ENCODE measurements around the gene RHBDD1. TPM values are rescaled to one million over a fixed set of nuclear protein-coding genes. Genes with fewer than 3 reads are reported as not detected.

RHBDD1 gene
- total RNA-seq, 1 donor from 2014 or later = 34.9 TPM

DNA sequence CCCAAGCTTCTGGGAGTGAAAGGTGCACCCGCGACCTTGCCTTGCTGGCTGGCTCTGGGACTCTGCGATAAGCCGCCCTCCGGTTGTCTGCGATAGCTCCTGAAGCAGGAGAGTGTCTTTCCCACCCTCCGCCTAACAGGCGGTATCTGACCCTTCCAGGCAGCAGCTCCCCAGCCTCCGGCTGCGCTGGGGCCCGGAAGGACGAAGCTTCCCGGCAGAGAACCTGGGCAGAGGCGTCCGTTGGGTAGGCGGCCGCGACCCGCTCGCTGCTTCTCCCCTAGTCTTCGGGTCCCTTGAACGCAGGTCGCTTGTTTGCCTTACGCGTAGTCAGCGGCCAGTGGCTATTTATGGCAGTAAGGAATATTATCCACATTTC lies 446 bp upstream of the RHBDD1 start:
- Mint-ChIP-seq H3K36me3 (peaks cover 8% of the 10 kb centered on the region), H3K27ac (peak overlapping the region; percentile 98), H3K9me3 (no peaks in the 10 kb centered on the region), H3K27me3 (no peaks in the 10 kb centered on the region), H3K4me1 (ENCODE audit: unreplicated experiment) (peaks cover 28% of the 10 kb centered on the region), H3K4me3 (peak overlapping the region; percentile 97)
- no peak for DNase-seq (ENCODE audit: extremely low spot score, unreplicated experiment)
- TF ChIP-seq, protein P1, sequence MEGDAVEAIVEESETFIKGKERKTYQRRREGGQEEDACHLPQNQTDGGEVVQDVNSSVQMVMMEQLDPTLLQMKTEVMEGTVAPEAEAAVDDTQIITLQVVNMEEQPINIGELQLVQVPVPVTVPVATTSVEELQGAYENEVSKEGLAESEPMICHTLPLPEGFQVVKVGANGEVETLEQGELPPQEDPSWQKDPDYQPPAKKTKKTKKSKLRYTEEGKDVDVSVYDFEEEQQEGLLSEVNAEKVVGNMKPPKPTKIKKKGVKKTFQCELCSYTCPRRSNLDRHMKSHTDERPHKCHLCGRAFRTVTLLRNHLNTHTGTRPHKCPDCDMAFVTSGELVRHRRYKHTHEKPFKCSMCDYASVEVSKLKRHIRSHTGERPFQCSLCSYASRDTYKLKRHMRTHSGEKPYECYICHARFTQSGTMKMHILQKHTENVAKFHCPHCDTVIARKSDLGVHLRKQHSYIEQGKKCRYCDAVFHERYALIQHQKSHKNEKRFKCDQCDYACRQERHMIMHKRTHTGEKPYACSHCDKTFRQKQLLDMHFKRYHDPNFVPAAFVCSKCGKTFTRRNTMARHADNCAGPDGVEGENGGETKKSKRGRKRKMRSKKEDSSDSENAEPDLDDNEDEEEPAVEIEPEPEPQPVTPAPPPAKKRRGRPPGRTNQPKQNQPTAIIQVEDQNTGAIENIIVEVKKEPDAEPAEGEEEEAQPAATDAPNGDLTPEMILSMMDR (conservative IDR thresholded peaks at IDR 0.05) = no peak

DNA sequence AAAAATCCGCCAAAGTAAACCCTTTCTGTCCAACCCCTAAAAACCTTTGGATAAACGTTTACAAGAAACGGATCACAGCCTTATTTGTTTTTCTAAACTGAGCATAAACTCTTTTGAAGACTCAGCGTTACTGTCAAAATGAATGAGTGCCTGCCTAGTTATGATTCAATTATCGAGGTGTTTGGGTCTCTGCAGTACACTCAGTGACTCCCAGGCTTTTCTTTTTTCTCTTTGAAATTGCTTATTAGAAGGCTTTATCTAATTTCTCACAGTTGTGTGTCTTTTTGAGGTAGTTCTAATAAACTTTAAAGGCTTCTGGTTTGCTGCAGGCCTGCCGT lies 663 bp downstream of the RHBDD1 start:
- peak overlapping the region; percentile 97 for H3K4me3 Mint-ChIP-seq
- H3K36me3 Mint-ChIP-seq = peaks cover 13% of the 10 kb centered on the region
- no peaks in the 10 kb centered on the region for H3K27me3 Mint-ChIP-seq
- no peak for DNase-seq (ENCODE audit: extremely low spot score, unreplicated experiment)
- TF ChIP-seq, protein P1 (conservative IDR thresholded peaks at IDR 0.05) = no peak
- H3K4me1 Mint-ChIP-seq (ENCODE audit: unreplicated experiment) = peaks cover 28% of the 10 kb centered on the region
- H3K27ac Mint-ChIP-seq = peak overlapping the region; percentile 98
- H3K9me3 Mint-ChIP-seq = no peaks in the 10 kb centered on the region

DNA sequence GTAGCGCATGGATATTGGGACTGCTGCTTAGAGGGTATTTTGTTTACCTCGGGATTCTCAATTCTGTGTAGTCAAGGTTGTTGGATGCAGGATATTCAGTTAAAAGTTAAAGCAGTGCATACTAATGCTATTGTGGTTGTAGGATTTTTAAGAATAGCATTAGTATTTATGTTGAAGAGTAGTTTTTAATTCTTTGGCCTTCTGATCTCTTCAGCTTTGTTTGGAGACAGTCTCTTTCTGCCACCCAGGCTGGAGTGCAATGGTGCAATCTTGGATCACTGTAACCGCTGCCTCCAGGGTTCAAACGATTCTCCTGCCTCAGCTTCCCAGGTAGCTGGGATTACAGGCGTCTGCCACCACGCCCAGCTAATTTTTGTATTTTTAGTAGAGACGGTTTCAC lies 1.5 kb downstream of the RHBDD1 start:
- DNase-seq (ENCODE audit: extremely low spot score, unreplicated experiment) = no peak
- H3K27ac Mint-ChIP-seq = peak overlapping the region; percentile 98
- TF ChIP-seq, protein P1 (conservative IDR thresholded peaks at IDR 0.05) = no peak
- H3K9me3 Mint-ChIP-seq = no peaks in the 10 kb centered on the region
- H3K4me1 Mint-ChIP-seq (ENCODE audit: unreplicated experiment) = peaks cover 28% of the 10 kb centered on the region
- peaks cover 19% of the 10 kb centered on the region for H3K36me3 Mint-ChIP-seq
- peak overlapping the region; percentile 97 for H3K4me3 Mint-ChIP-seq
- no peaks in the 10 kb centered on the region for H3K27me3 Mint-ChIP-seq

DNA sequence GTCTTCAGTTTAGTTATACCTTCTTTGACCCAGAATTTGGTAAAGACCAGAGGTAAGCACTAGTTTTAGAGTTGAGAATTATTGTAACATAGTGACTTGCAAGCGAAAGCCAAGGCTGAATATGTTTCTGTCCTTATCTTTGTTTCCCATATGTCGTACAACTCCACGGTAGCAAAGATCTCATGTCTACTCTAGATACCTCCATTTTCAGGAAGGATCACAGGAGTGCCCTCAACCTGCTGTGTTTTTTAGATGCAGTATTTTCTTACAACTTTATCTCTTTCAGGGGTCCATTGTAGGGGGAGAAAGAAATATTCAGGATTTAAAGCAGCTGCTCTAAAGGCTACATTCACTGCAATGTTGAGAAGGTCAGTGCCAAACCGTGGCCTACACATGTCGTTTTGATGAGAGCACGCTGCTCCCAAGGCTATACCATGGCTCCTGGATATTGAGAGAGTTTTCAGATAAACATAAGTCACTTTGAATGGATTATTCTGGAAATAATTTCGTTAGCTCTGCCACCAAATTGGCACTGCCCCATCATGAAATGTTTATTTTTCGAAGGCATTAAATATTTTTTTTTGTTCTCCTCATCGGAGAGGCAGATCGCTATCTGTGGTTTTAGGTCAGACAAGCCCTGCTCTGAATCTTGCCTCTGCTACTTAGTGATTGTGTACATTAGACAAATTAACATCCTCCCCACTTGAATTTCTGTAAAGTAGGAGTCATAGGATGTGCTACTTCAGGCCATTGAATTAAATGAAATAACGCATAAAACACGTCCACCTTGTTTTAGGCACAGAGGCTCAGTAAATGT lies 2.1 kb downstream of the RHBDD1 start:
- TF ChIP-seq, protein P1 (conservative IDR thresholded peaks at IDR 0.05) = no peak
- Mint-ChIP-seq H3K9me3 (no peaks in the 10 kb centered on the region), H3K4me3 (peak overlapping the region; percentile 97), H3K27me3 (no peaks in the 10 kb centered on the region), H3K4me1 (ENCODE audit: unreplicated experiment) (peaks cover 28% of the 10 kb centered on the region), H3K36me3 (peaks cover 26% of the 10 kb centered on the region), H3K27ac (peak overlapping the region; percentile 98)
- no peak for DNase-seq (ENCODE audit: extremely low spot score, unreplicated experiment)

DNA sequence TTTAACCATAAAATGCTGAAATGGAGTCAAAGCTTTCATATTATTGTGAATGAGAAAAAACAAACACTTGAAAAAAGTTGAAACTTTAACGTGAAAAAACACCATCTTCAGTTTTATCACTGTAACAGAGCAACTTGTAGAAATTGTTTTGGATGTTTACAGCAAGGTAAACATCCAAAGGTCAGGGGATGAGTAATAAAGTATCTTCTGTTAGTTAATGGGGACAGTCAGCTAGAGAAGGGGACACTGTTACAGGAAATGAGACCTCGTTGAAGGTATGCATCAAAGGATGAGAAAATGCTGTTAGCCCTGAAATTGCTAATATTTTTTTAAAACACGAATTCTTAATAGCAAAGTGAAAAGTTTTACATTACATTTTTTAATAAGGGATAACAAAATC lies 2.9 kb downstream of the RHBDD1 start:
- Mint-ChIP-seq H3K36me3 (peaks cover 28% of the 10 kb centered on the region), H3K4me1 (ENCODE audit: unreplicated experiment) (peaks cover 28% of the 10 kb centered on the region), H3K27ac (no peak overlapping the region), H3K4me3 (no peak overlapping the region), H3K27me3 (no peaks in the 10 kb centered on the region), H3K9me3 (no peaks in the 10 kb centered on the region)
- TF ChIP-seq, protein P1 (conservative IDR thresholded peaks at IDR 0.05) = no peak
- no peak for DNase-seq (ENCODE audit: extremely low spot score, unreplicated experiment)
